GM19351 (cell line): ENCODE results near the gene AGAP4.
"Not testable (repeated sequence)": the region's sequence is repeated elsewhere in the genome, so short reads cannot be mapped to it uniquely, and the experiment has no call there.

Experiments used
- ATAC-seq: cut with Tn5 transposase; IDR thresholded peaks from one replicate; pipeline ENCODE4 v1.9.1; 2021; ENCODE audit warnings: mild to moderate bottlenecking, moderate library complexity; ENCODE audit not compliant: unreplicated experiment

The AGAP4 gene

GRCh38 chr10:45790694-45791426, 56.4 kb downstream of the AGAP4 start:
- not testable (repeated sequence) for ATAC-seq

GRCh38 chr10:45789991-45790390, 57.3 kb downstream of the AGAP4 start:
- ATAC-seq, result not testable (repeated sequence)

- ATAC-seq, result not testable (repeated sequence)
These were observed 60.0 kb downstream of the AGAP4 start for GRCh38 chr10:45787212-45787741.

GRCh38 chr10:45786217-45786616, 61.1 kb downstream of the AGAP4 start:
- not testable (repeated sequence) for ATAC-seq
